ENCODE data around the gene SLC1A7. TPM values are rescaled to one million over a fixed set of nuclear protein-coding genes. Genes with fewer than 3 reads are reported as not detected.

The SLC1A7 gene
- total and polyA plus RNA-seq, 2 of the 13 experiments (the other 11 are each of a cell fraction or from before 2014, with no cell fraction given) = 0.04 to 2.0 TPM

DNA sequence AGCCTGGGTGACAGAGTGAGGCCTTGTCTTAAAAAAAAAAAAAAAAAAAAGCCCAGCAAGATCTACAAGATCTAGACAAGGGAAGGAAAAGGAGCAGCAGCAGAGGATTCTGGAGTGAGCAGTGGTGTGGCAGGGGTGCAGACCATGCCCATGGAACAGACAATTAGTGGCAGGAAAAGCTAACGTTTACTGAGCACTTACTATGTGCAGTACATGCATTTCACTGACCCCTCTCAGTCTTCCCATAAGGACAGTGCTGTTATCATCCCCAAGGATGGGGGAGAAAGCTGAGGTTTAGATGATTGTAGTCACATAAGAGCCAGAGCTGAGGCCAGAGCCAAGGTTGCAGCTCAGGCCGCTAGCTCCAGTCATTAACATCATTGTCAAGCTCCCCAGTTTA lies 74.6 kb downstream of the SLC1A7 start:
- no peaks in the 10 kb centered on the region for H4K20me1 ChIP-seq (ENCODE audit: insufficient read depth, low read length)
- no peak overlapping the region for H3K9ac ChIP-seq (ENCODE audit: insufficient read depth, low read depth, low read length)
- no peak overlapping the region for H3K27ac ChIP-seq (ENCODE audit: extremely low read length, insufficient read depth, low read length)
- DNase-seq (ENCODE audit: low spot score) (no peak), ATAC-seq (no peak), FAIRE-seq (no peak)
- intact Hi-C loops (cut with micrococcal nuclease; ENCODE audit: unreplicated experiment) (no loop called here), in situ Hi-C loops (cut with HindIII; ENCODE audit: extremely low pct_ligation_motif_present, low pct_unique_long_range_greater_than_20kb) (no loop called here)
- H2AFZ ChIP-seq (ENCODE audit: low read length) = no peak overlapping the region
- H3K9me3 ChIP-seq (ENCODE audit: low read length) = no peaks in the 10 kb centered on the region
- no TSS peak for BruUV-seq (replicated peaks)
- no peaks in the 10 kb centered on the region for H3K79me2 ChIP-seq (ENCODE audit: insufficient read depth, low read length)
- H3K27me3 ChIP-seq (ENCODE audit: control insufficient read depth in 1 of 2, insufficient read depth in 2 of 2, low read length in 2 of 2) = peaks cover 5 to 45% of the 10 kb centered on the region in 2 experiments; a peak in 4 of 5 replicates
- TF ChIP-seq NAIF1 (CRISPR knock-in tag; IDR thresholded peaks at IDR 0.05; ENCODE audit: borderline replicate concordance) (no peak), ZMYM3 (CRISPR knock-in tag; IDR thresholded peaks at IDR 0.05) (peak; percentile 52; the same call in 1 of the 2 replicates), ZNF570 (CRISPR knock-in tag; IDR thresholded peaks at IDR 0.05; ENCODE audit: borderline replicate concordance) (no peak), FOXO1 (CRISPR knock-in tag; IDR thresholded peaks at IDR 0.05) (no peak), KAT2B (IDR thresholded peaks at IDR 0.05; ENCODE audit: borderline replicate concordance, low read depth, low read length) (no peak), ZSCAN22 (CRISPR knock-in tag; IDR thresholded peaks at IDR 0.05) (no peak)
- H3K4me1 ChIP-seq (ENCODE audit: insufficient read depth, low read length) = no peaks in the 10 kb centered on the region; the same call in 1 of the 2 replicates
- no peak overlapping the region for H3K4me2 ChIP-seq (ENCODE audit: low read depth, low read length)
- ChIA-PET POLR2A (interaction anchor here (0.7 kb wide), 1 partner anchor 51 kb away, joined by 4 read pairs; no protein-coding TSS in a partner anchor), CTCF (ENCODE audit: low intra/inter-chr PET ratio, low total read pairs) (no interaction called here)
- WGBS (ENCODE audit: low lambda C conversion rate) = 49% methylated on average over 2 of the region's 2 CpGs
- no peak overlapping the region for H3K4me3 ChIP-seq (replicated peaks in 1 of 3; ENCODE audit: insufficient read depth in 1 of 3, low read depth in 2 of 3, low read length in 3 of 3)
- no peaks in the 10 kb centered on the region for H3K36me3 ChIP-seq (replicated peaks in 1 of 2; ENCODE audit: control insufficient read depth in 1 of 2, insufficient read depth in 2 of 2, low read length in 2 of 2)

DNA sequence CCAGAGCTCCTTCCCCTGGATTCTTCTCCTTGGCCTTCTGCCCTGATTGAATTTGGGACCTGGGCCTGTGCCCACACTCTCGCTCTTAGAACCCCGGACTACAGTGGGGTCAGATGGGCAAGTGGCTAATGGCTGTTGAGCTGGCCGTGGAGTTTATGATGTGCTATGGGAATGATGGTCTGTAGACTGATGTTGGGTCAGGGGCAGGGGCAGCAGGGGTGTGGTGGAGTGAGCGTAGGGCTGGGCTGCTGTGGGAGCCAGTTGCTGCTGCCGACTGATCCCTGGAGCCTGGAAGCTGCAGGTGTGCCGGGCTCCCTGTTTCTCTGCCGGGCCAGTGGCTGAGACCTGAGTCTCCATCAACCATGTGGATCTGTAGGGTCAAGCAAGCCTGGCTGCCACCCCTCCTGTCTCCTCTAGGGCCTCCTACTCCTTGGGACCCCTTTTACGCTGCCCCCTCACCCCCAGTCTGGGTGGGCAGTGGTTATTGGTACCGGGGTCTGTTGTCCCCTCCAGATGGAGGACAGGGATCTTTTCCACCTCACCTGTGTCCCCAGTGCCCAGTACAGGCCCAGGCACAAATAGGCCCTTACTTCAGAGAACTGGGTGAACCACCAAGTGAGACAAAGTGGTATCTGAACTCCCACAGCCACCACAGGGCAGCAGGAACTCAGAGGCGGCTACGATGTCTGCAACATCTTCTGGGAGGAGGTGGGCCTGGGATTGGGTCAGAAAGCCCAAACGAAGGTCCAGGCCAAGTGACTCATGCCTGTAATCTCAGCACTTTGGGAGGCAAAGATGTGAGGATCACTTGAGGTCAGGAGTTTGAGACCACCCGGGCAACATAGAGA lies 75.3 kb downstream of the SLC1A7 start:
- Histone ChIP-seq H3K27me3 (ENCODE audit: control insufficient read depth in 1 of 2, insufficient read depth in 2 of 2, low read length in 2 of 2) (peaks cover 5 to 45% of the 10 kb centered on the region in 2 experiments; a peak in 4 of 5 replicates), H3K79me2 (ENCODE audit: insufficient read depth, low read length) (no peaks in the 10 kb centered on the region), H4K20me1 (ENCODE audit: insufficient read depth, low read length) (no peaks in the 10 kb centered on the region), H3K27ac (ENCODE audit: extremely low read length, insufficient read depth, low read length) (no peak overlapping the region), H2AFZ (ENCODE audit: low read length) (no peak overlapping the region), H3K9ac (ENCODE audit: insufficient read depth, low read depth, low read length) (no peak overlapping the region), H3K36me3 (replicated peaks in 1 of 2; ENCODE audit: control insufficient read depth in 1 of 2, insufficient read depth in 2 of 2, low read length in 2 of 2) (no peaks in the 10 kb centered on the region), H3K4me1 (ENCODE audit: insufficient read depth, low read length) (no peaks in the 10 kb centered on the region; the same call in 1 of the 2 replicates), H3K4me3 (replicated peaks in 1 of 3; ENCODE audit: insufficient read depth in 1 of 3, low read depth in 2 of 3, low read length in 3 of 3) (no peak overlapping the region), H3K4me2 (ENCODE audit: low read depth, low read length) (no peak overlapping the region), H3K9me3 (ENCODE audit: low read length) (no peaks in the 10 kb centered on the region)
- in situ Hi-C loops (cut with HindIII; ENCODE audit: extremely low pct_ligation_motif_present, low pct_unique_long_range_greater_than_20kb) = no loop called here
- no peak for DNase-seq (ENCODE audit: low spot score)
- BruUV-seq (replicated peaks) = no TSS peak
- intact Hi-C loops (cut with micrococcal nuclease; ENCODE audit: unreplicated experiment) = no loop called here
- ATAC-seq = no peak
- ChIA-PET CTCF (ENCODE audit: low intra/inter-chr PET ratio, low total read pairs) (no interaction called here), POLR2A (interaction anchor here (0.7 kb wide), 1 partner anchor 50 kb away, joined by 4 read pairs; no protein-coding TSS in a partner anchor)
- WGBS (ENCODE audit: low lambda C conversion rate) = 39% methylated on average over 6 of the region's 13 CpGs
- no peak for FAIRE-seq
- TF ChIP-seq GATAD2A (CRISPR knock-in tag; IDR thresholded peaks at IDR 0.05) (no peak), ZNF24 (IDR thresholded peaks at IDR 0.05) (no peak), GFI1 (CRISPR knock-in tag; IDR thresholded peaks at IDR 0.05; ENCODE audit: borderline replicate concordance) (no peak), ZNF619 (CRISPR knock-in tag; IDR thresholded peaks at IDR 0.05) (no peak), PAF1 (CRISPR knock-in tag; IDR thresholded peaks at IDR 0.05) (no peak), NFYB (CRISPR knock-in tag; IDR thresholded peaks at IDR 0.05) (no peak), ZNF225 (CRISPR knock-in tag; IDR thresholded peaks at IDR 0.05) (no peak), FOXK1 (CRISPR knock-in tag; IDR thresholded peaks at IDR 0.05; ENCODE audit: borderline replicate concordance, low read depth) (no peak), MTA1 (CRISPR knock-in tag; IDR thresholded peaks at IDR 0.05; ENCODE audit: borderline replicate concordance) (no peak)
- TF ChIP-seq, protein P1, sequence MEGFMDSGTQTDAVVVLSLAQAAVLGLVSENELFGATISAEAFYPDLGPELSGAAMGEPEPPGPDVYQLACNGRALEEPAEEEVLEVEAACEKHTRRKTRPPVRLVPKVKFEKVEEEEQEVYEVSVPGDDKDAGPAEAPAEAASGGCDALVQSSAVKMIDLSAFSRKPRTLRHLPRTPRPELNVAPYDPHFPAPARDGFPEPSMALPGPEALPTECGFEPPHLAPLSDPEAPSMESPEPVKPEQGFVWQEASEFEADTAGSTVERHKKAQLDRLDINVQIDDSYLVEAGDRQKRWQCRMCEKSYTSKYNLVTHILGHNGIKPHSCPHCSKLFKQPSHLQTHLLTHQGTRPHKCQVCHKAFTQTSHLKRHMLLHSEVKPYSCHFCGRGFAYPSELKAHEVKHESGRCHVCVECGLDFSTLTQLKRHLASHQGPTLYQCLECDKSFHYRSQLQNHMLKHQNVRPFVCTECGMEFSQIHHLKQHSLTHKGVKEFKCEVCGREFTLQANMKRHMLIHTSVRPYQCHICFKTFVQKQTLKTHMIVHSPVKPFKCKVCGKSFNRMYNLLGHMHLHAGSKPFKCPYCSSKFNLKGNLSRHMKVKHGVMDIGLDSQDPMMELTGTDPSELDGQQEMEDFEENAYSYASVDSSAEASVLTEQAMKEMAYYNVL (CRISPR knock-in tag; IDR thresholded peaks at IDR 0.05; ENCODE audit: borderline replicate concordance) = no peak
- TF ChIP-seq, protein P2, sequence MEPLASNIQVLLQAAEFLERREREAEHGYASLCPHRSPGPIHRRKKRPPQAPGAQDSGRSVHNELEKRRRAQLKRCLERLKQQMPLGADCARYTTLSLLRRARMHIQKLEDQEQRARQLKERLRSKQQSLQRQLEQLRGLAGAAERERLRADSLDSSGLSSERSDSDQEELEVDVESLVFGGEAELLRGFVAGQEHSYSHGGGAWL (CRISPR knock-in tag; IDR thresholded peaks at IDR 0.05) = no peak

All from HepG2 (cell line).